GM21825 (cell line): ENCODE results near the gene AARSD1.
"Not testable (repeated sequence)": the region's sequence is repeated elsewhere in the genome, so short reads cannot be mapped to it uniquely, and the experiment has no call there.

Experiments used
- ATAC-seq: cut with Tn5 transposase; IDR thresholded peaks from one replicate; pipeline ENCODE4 v1.9.1; 2021; ENCODE audit warnings: mild to moderate bottlenecking, moderate library complexity; ENCODE audit not compliant: unreplicated experiment

AARSD1 gene

DNA sequence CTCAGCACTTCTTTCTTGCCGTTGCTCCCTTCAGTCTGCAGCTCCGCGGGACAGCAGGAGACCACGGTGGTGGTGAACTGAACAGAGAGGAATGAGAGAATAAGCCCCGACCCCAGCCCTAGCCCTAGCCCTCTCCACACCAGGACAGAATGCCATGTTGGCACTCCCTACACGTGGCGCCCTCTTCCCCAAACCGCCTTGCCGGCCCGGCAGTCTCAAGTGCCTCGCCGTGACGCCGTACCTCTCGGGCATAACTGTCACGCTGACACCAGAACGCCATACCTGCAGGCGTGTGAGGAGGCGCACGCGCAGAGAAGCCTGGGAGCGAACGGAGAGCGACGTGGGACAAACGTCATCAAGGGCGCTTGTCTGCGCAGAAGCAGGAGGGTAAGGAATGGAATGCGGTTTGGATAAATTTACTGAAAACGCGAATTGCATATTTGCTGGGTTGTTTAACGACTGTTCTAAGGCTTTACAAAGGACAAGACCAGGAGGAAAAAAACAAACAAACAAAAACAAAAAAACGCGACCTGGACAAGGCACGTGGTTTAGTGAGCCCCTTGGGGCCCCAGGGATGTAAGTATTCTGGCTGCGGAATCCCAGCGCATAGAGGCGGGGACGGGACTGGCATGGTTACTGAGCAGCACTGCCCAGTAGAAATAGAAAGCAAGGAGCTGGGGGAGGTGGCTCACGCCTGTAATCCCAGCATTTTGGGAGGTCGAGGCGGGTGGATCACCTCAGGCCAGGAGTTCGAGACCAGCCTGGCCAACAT lies at the start of gene AARSD1:
Gene AARSD1, minus strand, starts transcription at position 294 of the 772 bp plus-strand sequence. Its CDS starts 14 bp downstream, at position 280.
- ATAC-seq = peak; percentile 77

DNA sequence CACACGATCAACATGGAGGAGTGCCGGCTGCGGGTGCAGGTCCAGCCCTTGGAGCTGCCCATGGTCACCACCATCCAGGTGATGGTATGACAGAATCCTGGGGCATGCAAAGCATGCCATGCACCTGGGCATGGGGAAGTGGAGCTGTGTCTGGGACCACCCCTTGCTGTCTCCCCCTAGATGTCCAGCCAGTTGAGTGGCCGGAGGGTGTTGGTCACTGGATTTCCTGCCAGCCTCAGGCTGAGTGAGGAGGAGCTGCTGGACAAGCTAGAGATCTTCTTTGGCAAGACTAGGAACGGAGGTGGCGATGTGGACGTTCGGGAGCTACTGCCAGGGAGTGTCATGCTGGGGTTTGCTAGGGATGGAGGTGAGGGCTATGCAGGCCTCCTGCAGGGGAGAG lies 49.0 kb upstream of the AARSD1 start:
- no peak for ATAC-seq

DNA sequence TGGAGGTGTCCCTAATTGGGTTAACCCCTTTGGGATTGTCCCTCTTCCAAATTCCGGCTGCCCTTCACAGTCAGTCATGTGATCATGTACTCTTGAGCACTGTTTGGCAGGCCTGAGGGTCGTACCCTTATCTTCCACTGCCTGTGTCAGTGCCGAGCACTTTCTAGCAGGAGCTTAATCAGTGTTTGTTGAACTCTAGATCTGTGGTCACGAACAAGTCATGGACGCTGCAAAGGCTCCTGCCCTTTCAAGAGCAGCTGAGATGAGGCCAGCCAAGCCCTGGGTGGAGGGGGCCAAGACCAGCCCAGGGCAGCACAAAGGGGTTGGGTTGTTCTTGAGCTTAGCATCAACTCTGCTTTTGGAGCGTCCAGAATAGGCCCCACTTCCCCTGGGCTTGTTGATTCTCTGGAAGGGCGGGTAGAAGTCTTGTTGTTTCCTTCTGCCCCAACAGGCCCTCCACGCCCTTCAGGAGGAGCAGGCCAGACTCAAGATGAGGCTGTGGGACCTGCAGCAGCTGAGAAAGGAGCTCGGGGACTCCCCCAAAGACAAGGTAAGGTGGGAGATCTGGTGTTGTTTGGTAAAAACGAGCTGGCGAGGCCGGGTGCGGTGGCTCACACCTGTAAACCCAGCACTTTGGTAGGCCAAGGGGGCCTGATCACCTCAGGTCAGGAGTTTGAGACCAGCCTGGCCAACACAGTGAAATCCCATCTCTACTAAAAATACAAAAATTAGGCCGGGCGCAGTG lies 47.6 kb upstream of the AARSD1 start:
- no peak for ATAC-seq

DNA sequence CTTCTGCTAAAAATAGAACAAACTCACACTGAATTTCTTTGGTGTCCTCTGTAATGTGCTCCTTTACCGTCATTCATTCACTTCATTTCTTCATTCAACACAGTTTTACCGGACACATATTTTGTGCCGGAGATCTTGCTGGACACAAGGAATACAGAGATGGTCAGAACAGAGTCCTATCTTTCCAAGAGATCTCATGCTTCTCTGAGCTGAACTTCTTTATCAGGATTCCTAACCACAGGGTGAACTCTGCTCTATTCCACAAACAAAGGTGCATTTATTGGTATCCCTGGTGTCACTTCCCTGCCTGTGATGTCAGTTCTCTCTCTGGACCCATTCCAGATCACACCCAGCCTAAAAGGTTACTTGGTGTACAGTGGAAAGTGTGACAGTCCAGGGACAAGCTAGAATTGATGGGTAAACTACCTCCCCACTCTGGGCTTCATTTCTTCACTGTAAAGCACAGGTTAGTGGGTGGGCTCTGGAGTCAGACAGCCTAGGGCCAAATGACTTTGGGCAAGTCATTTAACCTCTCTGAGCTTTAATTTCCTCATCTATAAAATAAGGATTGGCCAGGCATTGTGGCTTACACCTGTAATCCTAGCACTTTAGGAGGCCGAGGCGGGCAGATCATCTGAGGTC lies 46.5 kb upstream of the AARSD1 start:
- no peak for ATAC-seq

GRCh38 chr17:43006639-43007551 lies 42.6 kb upstream of the AARSD1 start, which contains the start of gene IFI35:
IFI35 (plus strand) TSS chr17:43006784; CDS start chr17:43006948, 164 bp downstream.
- ATAC-seq = peak; percentile 85

DNA sequence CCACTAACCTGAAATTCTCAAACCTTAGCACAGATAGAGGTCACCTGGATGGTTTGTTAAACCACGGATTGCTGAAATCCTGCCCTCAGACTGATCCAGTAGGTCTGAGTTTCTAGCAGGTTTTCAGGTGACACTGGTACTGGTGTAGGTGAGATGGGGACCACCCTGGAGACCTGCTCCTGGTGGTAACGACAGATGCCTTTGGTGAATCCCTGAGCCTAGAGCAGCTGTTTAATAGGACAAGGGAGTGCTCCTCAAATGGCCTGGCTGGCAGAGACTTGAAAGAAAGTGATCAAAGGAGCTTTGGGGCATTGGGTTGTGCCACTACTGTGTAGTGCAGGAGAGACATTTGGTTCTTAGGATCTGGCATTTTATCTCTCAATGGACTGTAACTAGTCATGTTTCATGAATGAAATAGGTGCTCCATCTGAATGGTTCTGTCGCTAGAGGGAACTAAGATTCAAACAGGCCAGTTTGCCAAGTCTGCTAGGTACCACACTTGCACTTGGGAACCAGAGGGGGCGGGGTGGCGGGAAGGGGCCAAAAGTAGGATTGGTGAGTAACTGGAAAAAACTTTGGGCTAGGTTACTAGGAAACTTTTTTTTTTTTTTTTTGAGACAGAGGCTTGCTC lies 39.4 kb upstream of the AARSD1 start:
- ATAC-seq = no peak

DNA sequence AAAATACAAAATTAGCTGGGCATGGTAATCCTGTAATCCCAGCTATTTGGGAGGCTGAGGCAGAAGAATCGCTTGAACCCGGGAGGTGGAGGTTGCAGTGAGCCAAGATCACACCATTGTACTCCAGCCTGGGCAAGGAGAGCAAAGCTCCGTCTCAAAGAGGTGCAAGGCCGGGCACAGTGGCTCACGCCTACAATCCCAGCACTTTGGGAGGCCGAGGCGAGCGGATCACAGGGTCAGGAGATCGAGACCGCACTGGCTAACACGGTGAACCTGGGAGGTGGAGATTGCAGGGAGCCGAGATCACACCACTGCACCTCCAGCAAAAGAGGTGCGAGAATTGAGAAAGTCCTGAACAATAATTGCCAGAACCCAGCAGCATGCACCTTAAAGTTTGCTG lies 36.6 kb upstream of the AARSD1 start:
- not testable (repeated sequence) for ATAC-seq

DNA sequence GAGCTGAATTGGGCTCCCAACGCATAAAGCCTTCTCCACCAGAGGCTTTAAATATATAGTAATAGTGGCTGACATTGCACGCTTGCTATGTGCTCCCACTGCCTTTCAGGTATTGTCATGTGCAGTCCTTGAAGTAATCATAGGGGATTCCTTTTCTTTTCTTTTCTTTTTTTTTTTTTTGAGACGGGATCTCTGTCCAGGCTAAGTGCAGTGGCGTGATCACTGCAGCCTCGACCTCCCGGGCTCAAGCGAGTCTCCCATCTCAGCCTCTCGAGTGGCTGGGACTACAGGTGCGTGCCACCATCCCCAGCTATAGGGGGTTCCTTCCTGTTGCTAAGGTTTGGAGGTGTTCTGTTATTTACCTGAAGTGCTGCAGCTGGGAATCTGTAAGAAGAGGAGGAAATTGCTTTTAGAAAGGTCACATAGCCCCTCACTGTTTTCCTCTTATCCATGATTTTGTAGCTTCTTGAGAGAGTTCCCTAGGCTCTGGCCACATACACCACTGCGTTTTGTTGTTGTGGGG lies 34.8 kb upstream of the AARSD1 start:
- no peak for ATAC-seq

- peak; percentile 89 for ATAC-seq
These were observed 34.0 kb upstream of the AARSD1 start, which contains the start of gene RPL27 for GRCh38 chr17:42997984-42998938. RPL27 (plus strand) TSS chr17:42998419; CDS start chr17:42998751, 332 bp downstream.

GRCh38 chr17:42997390-42997983 lies 33.2 kb upstream of the AARSD1 start:
- ATAC-seq = no peak

DNA sequence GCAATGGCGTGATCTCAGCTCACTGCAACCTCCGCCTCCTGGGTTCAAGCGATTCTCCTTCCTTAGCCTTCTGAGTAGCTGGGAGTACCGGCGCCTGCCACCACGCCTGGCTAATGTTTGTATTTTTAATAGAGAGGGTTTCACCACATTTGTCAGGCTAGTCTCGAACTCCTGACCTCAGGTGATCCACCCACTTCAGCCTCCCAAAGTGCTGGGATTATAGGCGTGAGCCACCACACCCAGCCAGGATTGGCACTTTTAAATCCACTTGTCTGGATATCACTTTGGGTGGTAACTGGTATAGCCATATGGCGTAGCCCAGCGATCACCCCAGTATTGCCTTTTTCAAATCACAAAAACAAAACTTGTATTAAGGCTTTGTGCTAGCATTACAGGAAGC lies 29.7 kb upstream of the AARSD1 start:
- ATAC-seq = not testable (repeated sequence)

DNA sequence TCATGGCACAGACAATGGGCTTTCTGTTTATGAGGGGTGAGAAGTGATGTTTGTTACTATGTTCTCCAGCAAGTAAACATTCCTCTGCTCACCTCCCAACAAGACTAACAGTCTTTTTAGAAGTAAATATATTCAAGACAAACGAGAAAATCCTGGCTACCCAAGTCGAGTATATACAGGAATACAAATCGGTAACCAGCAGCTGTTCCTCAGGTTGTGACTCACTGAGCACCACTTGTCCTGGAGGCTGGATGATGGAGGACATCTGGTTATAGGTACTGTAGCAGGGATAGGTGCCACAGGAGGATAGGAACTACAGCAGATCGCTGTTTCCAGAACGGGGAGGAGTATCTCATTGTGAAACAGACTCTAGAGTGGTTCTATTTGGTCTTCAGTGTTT lies 28.6 kb upstream of the AARSD1 start:
- ATAC-seq = no peak

DNA sequence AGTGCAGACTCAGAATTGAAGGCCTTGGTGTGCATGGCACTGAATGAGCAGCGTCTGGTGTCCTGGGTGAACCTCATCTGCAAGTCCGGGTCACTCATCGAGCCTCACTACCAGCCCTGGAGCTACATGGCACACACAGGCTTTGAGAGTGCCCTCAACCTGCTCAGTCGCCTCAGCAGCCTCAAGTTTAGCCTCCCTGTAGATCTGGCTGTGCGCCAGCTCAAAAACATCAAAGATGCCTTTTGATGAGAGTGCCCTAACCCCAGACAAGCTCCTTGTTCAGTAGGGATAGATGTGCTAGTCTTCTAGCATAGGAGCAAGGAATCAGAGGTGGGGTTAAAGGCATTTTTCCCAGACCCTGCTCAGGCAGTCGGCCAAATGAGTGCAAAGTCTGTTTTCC lies 27.2 kb upstream of the AARSD1 start:
- no peak for ATAC-seq

DNA sequence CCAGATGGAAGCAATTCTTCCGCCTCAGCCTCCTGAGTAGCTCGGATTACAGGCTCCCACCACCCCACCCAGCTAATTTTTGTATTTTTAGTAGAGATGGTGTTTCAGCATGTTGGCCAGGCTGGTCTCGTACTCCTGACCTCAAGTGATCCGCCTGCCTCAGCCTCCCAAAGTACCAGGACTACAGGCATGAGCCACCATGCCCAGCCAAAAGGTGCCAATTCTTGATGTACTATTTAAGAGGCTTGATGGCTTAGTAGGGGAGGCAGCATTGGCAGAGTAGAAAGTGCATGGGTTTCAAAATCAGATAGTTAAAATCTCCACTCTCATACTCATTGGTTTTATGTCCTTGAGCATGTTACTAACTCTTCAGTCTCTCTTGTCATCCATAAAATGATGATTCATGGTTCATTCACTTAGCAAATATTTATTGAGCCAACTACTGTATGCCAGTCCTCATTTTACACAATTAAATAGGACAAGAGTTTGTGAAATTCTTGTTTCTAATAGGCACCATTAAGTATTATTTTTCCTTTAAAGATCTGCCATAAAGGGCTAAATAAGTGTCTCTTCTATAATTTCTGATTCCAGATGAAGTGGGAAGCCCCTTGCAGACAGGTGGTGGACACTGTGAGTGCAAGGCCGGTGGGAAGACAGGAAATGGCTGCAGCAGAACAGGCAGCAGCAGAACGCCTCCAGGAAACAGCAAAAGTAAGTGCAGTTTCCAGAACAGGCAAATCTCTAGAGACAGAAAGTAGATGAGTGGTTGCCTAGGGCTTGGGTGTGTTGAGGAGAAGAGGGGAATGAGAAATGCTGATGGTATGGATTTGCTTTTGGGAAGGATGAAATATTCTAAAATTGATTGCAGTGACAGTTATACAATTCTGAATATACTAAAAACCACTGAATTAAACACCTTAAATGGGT lies 25.7 kb upstream of the AARSD1 start:
- ATAC-seq = no peak

DNA sequence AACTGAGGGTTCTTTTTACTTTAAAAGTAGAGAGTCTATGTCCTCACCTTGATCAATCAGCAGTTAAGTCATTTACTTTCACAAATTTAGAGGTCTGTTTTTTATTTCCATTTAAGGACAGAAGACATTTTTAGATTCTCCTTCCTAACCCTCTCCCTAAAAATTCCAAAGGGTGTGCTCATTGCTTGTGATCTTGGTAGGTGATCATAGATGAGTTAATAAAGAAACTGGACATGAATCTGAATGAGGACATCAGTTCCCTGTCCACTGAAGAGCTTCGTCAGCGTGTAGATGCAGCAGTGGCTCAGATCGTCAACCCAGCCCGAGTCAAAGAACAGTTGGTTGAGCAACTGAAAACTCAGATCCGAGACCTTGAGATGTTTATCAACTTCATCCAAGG lies 24.9 kb upstream of the AARSD1 start:
- ATAC-seq = no peak

DNA sequence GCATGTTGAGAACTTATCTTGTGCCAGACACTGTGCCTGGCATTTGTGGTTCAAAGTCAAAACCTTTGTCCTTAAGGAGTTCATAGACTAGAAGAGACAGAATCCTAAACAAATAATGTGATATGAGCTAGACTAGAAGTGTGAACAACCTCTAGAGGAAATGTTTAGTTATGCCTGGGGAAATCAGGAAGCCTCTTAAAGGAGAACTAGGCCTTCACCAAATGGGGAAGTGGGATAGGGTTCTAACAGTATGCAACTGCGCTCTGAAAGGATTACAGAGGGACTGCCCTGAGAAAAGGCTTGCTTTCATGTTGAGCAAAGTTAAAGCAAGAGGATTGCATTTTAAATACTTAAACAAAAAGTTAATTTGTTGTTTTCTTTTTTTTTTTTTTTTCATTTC lies 21.0 kb upstream of the AARSD1 start:
- ATAC-seq = no peak

- no peak for ATAC-seq
These were observed 18.0 kb upstream of the AARSD1 start for GRCh38 chr17:42982266-42982665.
